ENCODE measurements around the gene LAMC1.
"Not testable (repeated sequence)": the region's sequence is repeated elsewhere in the genome, so short reads cannot be mapped to it uniquely, and the experiment has no call there.

Gene LAMC1

GRCh38 chr1:183043872-183044854, 20.9 kb downstream of the LAMC1 start:
- no peak for DNase-seq

DNA sequence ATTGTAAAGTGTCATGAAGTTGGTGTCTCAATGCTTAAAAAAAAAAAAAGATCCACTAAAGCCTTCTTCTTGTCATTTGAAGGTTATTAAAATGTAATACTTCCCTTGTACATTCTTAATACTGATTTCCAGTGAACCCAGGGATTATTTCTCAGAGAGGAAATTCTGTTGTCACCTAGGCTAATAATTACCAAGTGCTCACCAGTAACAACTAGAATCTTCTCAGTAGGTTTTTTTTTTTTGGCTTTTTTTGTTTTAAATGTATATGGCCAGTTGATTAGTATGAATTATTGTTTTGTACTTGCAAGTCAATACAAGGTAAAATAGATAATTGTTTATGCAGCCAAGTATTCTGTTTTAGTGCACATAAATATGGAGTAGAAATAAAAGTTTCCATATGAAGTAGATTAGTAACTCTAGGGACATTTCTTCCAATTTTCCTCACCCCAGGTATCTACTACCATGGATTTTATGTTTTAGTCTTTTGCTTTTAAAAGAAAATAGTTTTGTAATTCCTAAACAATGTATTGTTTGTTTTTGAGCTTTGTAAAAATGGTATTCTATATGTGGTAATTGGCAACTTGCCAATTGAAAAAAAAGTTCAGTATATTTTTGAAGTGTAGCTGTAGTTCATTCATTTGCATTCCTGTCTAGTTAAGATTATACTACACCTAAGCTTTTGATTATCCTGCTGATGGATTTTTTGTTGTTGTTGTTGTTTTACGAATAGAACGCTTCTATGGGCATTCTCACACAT, 21.9 kb downstream of the LAMC1 start:
- no peak for DNase-seq

GRCh38 chr1:183048087-183049085, 25.2 kb downstream of the LAMC1 start:
- DNase-seq = no peak

- DNase-seq = no peak
Measured at GRCh38 chr1:183051546-183051945, 28.3 kb downstream of the LAMC1 start.

DNA sequence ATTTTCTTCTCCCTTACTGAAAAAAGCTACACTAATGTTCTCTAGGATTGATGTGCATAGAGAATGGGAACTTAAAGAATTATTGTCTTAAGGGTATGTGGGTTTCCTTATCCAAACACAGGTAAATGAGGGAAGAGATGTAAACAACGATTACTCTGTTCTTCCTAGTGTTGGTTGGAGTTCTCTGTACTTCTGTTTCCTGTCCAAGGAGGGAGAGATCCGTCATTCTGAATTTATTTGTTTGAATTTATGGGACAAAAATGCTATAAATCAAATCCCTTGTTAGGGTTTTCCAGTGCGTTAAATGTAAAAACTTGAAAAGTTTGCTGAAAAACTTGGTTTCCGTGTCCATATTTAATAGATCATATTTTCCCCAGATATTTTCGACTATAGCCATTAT, 29.6 kb downstream of the LAMC1 start:
- no peak for DNase-seq

GRCh38 chr1:183058851-183059502, 35.8 kb downstream of the LAMC1 start:
- no peak for DNase-seq

- DNase-seq = no peak
Measured at GRCh38 chr1:183061194-183061593, 38.0 kb downstream of the LAMC1 start.

DNA sequence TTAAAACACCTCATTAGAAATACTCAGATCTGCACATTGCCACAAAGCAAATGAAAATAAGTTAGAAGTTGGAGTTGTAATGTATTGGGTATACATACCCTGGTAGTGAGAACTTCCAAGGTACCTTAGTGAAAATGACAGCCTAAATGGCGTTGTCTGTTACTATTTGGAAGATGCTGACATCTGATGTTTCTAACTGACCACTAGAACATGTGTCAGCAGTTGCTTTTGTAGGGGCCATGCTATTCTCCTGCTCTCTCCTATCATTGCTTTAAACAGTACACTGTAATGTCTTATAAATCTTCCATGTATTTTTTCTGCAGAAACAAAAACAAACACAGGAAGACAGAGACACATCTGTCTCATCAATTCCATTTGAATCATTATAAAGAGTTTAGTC, 40.1 kb downstream of the LAMC1 start:
- no peak for DNase-seq

GRCh38 chr1:183065168-183065706, 42.0 kb downstream of the LAMC1 start:
- no peak for DNase-seq

DNA sequence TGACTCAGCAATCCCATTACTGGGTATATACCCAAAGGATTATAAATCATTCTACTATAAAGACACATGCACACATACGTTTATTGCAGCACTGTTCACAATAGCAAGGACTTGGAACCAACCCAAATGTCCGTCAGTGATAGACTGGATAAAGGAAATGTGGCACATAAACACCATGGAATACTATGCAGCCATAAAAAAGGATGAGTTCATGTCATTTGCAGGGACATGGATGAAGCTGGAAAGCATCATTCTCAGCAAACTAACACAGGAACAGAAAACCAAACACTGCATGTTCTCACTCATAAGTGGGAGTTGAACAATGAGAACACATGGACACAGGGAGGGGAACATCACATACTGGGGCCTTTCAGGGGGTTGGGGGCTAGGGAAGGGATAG, 43.2 kb downstream of the LAMC1 start:
- DNase-seq = not testable (repeated sequence)

- DNase-seq = no peak
Measured at GRCh38 chr1:183069562-183070216, 46.5 kb downstream of the LAMC1 start.

- DNase-seq = no peak
Measured at GRCh38 chr1:183070234-183070922, 47.2 kb downstream of the LAMC1 start.

DNA sequence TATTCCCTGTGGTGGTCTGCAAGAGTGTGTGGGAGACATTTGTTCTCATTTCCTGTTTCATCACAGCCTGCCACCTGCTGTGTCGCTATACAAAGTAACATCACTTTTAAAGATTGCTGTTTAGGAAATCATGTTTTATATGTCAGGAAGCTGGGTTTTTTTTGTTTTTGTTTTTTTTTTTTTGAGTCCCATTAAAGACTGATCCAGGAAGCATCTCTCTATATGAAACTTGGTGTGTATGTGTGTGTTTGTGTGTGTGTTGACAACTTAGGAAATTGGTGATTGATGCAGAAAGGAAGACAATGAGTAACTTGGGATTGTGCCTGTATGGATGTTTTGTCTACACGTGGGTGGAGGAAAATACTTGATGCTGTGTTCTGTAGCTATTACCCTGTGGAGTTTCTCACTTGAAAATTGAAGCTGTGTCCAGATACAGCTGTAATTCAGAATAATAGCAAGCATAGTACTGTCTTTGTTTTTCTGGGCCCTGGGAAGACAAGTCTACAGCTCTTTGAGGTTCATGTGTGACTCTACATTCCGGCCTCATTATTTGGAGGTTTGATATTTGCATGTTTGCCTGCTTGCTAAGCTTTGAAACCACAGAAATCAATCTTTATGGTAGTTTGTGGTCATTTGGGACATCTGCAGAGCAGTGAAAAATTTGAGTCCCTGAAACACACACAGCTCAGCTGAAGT, 47.9 kb downstream of the LAMC1 start:
- DNase-seq = no peak

DNA sequence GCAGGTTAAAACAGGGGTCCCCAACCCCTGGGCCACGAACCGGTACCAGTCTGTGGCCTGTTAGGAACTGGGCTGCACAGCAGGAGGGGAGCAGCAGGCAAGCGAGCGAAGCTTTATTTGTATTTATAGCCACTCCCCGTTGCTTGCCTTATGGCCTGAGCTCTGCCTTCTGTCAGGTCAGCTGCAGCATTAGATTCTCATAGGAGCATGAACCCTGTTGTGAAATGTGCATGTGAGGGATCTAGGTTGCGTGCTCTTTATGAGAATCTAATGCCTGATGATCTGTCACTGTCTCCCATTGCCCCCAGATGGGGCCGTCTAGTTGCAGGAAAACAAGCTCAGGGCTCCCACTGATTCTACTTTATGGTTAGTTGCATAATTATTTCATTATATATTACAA, 49.4 kb downstream of the LAMC1 start:
- DNase-seq = not testable (repeated sequence)

DNA sequence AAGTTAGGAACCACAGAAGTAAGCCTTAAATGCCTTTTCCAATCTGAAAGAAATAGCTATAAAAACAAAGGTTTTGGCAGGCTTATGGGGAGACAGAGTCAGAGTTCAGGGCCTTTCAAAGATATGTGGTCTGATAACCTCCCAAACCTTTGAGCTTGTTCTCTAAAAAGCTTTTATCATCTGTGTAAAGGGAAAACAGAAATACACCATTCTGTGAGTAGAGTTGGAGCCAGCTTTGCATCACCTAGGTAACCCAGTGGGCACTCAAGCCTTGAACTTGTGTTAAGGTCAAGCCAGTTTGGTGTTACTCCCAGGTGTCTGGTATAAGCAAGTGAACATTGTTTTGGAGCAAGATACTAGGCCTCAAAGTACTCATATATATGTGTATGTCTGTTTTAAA, 50.1 kb downstream of the LAMC1 start:
- DNase-seq = no peak

DNA sequence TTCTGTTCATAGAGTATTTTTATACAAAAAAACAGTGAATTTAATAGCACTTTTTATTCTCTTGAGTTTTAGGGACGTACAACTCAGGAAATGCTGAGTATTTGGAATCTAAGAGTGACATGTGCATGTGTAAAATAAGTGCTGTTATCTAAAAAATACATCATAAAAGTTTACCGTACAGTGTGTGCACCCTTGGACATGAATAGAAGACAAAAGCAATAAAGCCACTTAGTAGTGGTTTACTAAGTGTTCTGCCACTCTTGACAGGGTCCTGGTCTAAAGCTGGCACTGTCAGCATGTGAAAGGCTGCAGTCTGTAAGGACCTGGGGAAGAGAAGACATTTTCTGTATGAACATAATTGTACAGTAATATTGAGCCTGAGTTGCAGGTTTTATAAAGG, 51.0 kb downstream of the LAMC1 start:
- no peak for DNase-seq

DNA sequence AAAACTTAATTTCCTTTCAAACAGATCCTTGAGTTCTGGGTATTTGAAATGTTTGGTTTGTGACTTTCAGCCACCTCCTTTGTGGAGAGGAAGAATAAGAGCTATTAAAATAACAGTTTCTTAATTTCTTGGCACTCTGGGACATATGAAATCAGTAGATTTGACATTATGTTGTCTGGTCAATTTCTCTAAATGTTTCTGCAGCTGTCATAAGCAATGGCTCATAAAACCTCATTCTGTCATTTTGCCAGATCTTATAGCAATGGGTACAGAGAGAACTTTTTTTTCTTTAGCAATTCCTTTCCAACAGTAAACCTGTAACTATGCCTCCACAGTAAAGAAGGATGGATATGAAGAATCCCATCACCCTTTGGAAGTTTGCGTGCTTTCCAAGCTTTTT, 52.6 kb downstream of the LAMC1 start:
- no peak for DNase-seq

DNA sequence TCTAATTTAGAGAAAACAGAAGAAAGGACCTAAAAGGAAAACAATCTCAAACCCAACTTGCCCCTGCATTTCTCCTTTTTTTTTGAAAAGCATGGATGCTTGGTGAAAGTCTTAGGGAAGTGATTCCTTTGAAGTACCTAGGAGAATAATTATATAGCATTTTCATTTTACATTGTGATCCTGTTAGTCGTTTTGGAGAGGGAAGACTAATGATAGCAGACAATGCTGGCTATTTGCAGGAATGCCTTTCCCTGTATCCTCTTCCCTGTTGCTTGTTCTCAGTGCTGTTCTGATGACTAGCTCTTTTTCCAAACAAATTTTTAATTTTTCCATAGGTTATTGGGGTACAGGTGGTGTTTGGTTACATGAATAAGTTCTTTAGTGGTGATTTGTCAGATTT, 53.9 kb downstream of the LAMC1 start:
- no peak for DNase-seq

GRCh38 chr1:183079712-183080388, 56.6 kb downstream of the LAMC1 start:
- no peak for DNase-seq
